Neural progenitor cell (in vitro differentiated cells): Measurements from ENCODE around the gene TGM5.

ENCODE experiments used
- CTCF ChIP-seq: fragments of 200-600 bp; sonication (generic); IDR thresholded peaks from 2 replicates; pipeline ENCODE4 v1.5.1; 2017; ENCODE audit warnings: antibody characterized with exemption, mild to moderate bottlenecking
- EZH2 ChIP-seq: fragments of 200-600 bp; sonication (generic); IDR thresholded peaks from 2 replicates; pipeline ENCODE4 v1.6.1; 2017; ENCODE audit warnings: antibody characterized with exemption, mild to moderate bottlenecking, moderate library complexity
- EZH2phosphoT487 ChIP-seq: fragments of 200-600 bp; sonication (generic); IDR thresholded peaks from 2 replicates; pipeline ENCODE4 v1.6.1; 2017; ENCODE audit warnings: antibody characterized with exemption

GRCh38 chr15:43260011-43260615 is 6.6 kb downstream of the TGM5 start:
- TF ChIP-seq CTCF (no peak), EZH2 (no peak), EZH2phosphoT487 (no peak)
